ENCODE results near the gene PPP1R3E.

- TF ChIP-seq CTCF (IDR thresholded peaks at IDR 0.05) (peak in 1 of 3 experiments; percentile 13), POLR2A (IDR thresholded peaks at IDR 0.05; ENCODE audit: low read depth) (no peak), POLR2AphosphoS5 (IDR thresholded peaks at IDR 0.05) (no peak), EP300 (IDR thresholded peaks at IDR 0.05) (no peak)
Observed at GRCh38 chr14:23299211-23299957, 3.3 kb downstream of the PPP1R3E start.
